GM12801 (cell line): ENCODE measurements around the gene CFAP300.

Experiments used
- CTCF ChIP-seq: IDR thresholded peaks from one replicate; pipeline ENCODE4 v1.5.1; 2011; ENCODE audit warnings: control low read depth; ENCODE audit not compliant: insufficient read length; ENCODE audit errors: extremely low read depth

Gene CFAP300

DNA sequence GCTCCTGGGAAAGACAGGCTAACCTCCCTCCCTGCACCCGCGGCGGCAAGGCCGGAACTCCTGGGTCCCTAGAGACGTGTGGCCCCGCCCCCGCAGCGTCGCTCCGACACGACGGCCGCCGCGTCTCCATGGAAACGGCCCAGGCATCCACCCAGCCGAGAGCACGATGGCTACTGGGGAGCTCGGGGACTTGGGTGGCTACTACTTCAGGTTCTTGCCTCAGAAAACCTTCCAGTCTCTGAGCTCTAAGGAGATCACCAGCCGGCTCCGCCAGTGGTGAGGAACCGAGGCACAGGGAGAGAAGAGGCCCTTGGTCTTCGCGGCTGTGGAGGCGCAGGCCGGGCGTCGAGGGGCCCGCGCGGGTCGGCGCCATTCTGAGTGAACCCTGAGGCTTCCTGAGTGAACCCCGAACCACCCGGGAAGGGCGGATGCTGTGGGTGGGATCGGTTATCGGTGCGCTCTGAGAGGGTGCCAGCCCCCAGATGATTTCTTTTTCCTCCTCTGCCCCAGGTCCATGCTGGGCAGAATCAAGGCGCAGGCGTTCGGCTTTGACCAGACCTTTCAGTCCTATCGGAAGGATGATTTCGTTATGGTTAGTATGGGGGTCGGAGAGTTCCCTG, at the start of gene CFAP300:
Gene CFAP300, plus strand, starts transcription at position 133 of the 620 bp plus-strand sequence. Its CDS starts 34 bp downstream, at position 167.
- no peak for TF ChIP-seq CTCF

DNA sequence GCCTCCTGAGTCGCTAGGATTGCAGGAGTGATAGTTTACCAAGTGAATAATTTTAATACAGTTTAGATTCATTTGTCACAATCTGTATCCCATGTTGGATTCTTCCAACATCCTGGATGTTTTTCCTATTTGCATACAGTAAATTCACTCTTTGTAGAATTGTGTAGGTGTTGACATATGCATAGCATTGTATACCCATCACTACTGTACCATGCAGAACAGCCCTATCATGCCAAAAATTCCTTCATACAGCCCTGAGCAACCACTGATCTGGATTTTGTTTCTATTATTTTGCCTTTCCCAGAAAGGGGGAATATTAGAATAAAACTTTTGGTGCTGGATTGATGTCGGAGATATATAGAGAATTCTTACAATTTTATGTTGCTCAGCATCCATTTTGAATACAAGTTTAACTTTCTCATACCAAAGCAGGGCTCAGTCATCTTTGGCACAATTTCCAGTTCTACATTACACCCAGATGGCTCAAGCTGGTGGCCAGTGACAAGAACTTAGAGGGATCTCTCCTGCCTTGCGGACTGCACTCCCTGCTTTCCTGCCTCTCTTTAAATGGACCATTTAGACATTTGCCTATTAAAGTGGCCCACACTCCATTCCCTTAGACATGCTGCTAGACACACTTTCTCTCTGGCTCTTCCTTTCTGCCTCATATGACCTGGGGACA, 45.4 kb upstream of the CFAP300 start:
- TF ChIP-seq CTCF = no peak

DNA sequence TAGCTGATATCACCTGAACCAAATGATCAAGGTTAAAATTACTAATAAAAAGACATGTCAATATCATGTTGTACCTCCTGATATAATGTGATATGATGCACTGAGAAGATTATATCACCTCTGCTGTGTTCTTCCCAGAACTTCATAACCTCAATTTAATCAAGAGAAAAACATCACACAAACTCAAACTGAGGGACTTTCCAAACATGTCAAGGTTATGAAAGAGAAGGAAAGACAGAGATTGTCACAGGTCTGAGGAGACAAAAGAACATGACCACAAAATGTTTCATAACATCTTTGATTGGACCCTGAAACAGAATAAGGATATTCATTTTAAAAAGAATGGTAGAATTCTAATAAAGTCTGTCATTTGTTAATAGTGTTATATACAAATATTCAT, 43.0 kb upstream of the CFAP300 start:
- no peak for TF ChIP-seq CTCF

DNA sequence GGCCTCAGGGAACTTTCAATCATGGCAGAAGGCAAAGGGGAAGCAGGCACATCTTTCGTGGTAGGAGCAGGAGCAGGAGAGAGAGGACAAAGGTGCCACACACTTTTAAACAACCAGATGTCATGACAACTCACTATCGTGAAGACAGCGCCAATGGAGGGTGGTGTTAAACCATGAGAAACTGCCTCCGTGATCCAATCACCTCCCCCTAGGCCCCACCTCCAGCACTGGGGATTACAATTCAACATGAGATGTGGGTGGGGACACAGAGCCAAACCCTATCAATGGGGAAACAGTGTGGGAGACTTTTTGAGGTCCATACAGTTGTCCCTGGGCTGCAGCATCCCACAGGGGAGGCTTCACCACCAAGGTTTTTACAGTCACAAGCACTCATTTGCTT, 41.9 kb upstream of the CFAP300 start:
- no peak for TF ChIP-seq CTCF

DNA sequence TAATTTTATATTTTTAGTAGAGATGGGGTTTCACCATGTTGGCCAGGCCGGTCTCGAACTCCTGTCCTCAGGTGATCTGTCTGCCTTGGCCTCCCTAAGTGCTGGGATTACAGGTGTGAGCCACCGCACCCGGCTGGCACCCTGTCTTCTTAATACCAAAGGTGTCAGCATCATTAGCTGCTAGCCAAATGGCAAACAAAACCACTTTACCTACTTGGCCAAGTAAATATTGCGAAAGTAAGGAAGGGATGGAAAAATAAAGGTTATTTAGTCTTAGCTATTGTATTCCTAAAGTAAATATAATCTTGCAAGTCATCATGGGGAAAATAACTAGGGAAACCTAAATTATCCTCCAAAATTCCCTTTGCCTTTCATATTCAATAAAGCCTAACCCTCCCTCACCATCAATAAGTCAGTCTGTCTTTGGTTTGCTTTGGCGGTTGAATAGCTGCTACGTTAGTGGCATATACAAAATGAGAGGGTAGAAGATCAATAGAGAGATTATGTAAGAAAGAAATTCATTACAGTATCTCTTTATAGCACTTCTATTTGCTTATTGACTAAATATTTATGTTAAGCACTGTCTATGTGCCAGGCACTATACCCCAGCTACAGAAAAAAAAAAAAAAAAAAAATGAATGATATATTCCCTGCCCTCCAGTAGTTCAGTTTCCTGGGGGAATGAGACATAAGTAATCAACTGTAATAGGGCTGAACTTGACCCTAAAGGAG, 40.2 kb upstream of the CFAP300 start:
- no peak for TF ChIP-seq CTCF

- no peak for TF ChIP-seq CTCF
Measured at GRCh38 chr11:102007567-102008437, 39.4 kb upstream of the CFAP300 start.
